NCI-H345 (cell line): ENCODE data around the gene SDK2.
"Not testable (repeated sequence)": the region's sequence is repeated elsewhere in the genome, so short reads cannot be mapped to it uniquely, and the experiment has no call there.

Source experiments
- DNase-seq: peaks from one replicate; lab custom pipeline; 2025; lab: John Stamatoyannopoulos, UW

The SDK2 gene

DNA sequence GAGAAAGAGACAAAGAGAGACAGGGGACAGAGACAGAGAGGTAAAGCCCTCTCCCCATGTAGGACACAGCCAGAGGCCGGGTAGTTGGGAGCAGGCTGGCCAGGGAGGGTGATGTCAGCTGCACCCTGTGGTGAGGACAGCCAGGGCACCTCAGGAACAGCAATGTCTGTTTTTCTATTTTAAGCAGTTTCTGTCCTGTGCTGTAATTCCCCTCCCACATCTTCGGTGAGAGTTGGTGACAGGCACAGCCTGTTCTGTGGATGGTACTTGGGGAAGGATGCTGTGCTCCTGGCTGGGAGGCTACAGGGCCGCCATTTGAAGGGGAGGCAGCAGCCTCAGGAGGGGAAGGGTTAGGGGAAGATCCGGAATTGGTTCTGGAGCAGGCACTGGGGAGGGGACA, 163.5 kb downstream of the SDK2 start:
- DNase-seq = no peak

DNA sequence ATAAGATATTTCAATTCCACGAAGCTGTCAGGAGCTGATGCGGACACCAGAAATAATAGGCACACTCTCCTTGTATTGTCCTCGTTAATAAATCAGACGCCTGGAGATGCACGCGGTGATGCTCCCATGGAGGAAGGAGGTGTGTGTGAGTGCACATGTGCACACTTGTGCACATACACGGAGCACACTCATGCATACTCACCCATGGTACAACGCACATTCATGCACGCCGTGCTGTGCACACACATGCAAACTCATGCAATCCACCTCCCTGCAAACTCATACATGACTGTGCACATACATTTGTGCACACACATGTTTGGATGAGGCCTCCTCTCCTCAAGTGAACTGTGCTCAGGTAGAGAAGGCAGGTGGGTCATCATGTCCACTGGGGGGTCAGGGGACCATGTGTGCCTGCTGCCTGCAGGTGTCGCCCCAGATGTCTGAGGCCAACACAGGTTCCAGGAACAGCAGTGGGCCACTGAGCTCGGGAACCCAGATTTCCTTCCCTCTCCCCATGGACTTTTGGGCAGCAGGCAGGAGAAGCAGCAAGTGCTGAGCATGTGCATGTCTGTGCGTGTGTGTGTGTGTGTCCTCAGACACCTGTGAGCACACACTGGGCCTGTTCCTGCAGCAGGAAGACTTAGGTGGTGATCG, 165.3 kb downstream of the SDK2 start:
- no peak for DNase-seq

DNA sequence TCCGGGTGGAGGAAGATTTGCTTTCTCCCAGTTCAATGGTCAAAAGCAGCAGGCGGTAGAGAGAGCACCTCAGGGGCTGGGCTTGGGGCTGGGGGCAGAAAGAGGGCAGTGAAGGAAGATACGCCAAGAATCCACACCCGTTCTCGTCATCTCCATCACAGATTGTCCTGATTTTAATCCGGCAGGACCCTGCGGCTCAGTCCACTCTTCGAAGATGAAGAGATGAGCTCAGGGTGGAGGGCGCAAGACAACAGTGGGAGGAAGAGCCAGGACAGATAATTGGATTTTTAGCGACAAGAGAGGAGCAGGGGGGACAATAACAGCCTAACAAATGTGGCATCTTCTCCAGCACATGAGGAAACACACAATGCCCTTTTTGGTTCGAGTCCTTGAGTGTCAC, 165.9 kb downstream of the SDK2 start:
- no peak for DNase-seq

DNA sequence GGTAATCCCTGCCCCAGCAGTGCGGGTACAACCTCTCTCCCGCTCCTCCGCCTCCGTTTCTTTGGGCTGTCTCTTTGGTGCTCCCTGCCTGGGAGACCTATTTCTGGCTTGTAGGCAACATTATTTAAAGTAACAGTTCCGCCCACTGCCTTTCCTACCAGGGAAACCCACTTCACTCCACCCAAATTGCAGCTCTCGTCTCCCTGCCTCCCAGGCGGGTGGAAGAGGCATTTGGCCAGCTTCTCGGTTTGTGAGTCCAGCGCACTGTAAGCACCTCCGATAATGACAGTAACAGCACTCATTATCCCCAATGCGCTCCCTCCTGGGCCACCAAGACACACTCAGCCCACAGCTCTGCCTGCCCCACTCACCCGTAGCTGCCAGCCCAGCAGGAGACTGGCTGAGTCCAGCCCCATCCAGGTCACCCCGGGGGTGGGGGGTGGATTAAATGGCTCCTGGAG, 167.3 kb downstream of the SDK2 start:
- peak; percentile 54 for DNase-seq

DNA sequence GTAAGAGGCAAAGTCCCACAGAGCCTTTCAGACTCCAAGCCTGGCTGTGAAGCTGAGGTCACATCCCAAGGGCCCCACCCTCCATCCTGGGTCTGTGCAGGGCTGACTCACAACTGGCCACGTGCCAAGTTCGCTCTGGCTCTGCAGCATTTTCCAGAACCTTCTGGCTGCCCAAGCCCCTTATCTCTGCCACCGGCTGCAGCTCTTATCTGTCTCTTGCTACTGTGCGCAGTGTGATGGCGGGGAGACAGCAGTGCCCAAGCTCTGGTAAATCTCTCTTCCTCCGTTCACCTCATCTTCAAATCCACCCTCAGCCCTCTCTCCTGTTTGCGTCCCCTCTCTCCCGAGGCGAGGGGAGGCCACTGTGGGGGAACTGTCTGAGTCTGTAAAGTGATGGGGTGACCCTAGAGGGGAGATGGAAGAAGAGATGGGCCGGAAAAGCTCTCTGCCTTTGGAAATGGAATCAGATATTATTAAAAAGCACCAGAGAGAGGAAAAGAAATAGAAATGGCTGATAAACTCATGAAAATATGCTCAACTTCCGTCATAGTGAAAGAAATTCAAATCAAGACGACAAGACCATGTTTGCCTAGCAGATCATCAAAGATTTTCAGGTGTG, 169.8 kb downstream of the SDK2 start:
- DNase-seq = peak; percentile 67

DNA sequence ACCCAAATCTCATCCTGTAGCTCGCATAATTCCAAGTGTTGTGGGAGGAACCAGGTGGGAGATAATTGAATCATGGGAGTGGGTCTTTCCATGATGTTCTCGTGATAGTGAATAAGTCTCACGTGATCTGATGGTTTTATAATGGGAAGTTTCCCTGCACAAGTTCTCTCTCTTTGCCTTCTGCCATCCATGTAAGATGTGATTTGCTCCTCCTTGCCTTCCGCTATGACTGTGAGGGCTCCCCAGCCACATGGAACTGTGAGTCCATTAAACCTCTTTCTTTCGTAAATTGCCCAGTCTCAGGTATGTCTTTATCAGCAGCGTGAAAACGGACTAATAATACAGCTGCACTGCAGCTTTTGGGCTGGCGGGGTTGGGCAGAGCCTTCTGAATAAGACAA, 171.5 kb downstream of the SDK2 start:
- not testable (repeated sequence) for DNase-seq

DNA sequence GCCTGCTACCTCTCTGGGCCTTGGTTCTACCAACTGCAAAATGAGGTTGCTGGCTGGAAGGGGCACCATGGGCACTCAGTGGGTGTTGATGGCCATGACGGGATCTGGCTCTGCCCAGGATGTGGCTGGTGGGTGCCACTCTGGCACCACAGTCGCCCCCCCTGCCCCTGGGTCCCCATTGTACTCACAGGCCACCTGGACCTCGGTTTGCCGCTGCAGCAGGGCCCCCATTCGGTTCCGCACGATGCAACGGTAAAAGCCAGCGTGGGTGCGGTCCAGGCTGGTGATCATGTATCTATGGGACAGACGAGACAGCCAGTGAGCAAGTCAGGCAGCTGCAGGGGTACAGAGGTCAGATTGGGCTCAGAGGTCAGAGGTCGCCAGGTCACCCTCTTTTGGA, 172.3 kb downstream of the SDK2 start:
- DNase-seq = no peak

DNA sequence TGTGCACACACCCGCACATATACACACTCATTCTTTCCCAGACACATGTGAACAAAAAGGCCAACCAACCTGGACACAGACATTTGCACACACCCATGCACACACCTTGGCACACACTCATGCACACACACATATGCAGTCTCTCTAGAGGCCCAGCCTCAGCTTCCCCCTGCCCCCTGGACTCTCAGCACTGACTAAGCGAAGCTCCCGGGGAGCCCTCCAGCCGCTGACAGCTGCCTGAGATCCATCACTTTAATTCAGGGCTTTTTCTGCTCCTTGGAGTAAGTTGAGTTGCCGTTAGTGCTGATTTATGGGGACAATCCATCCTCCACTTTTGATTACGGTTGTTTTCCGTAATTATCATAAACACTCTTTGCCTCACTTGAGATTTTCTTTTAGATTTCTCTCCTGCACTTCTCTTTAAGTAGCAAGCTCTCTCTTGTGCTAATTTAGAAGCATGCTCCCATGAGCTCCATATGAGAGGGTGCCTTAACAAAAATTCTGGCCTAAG, 173.9 kb downstream of the SDK2 start:
- DNase-seq = no peak

DNA sequence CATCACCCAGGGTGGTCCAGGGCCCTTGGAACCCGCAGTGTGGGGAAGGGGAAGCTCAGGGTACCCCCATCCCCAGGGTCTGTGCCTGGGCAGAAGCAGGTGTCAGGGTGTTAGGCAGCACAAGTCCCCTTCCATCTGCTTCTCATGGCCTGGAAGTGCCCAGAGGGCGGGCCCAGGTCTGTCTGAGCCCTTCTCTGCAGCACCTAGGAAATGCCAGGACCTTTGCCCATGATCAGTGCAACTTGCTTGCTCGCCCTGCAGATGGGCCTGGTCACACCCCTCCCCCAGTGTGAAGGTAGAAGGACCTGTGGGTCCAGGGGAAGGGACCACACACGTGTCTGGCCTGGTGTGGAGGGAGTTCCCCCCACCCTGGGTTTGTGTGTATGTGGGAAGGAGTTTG, 174.9 kb downstream of the SDK2 start:
- no peak for DNase-seq

DNA sequence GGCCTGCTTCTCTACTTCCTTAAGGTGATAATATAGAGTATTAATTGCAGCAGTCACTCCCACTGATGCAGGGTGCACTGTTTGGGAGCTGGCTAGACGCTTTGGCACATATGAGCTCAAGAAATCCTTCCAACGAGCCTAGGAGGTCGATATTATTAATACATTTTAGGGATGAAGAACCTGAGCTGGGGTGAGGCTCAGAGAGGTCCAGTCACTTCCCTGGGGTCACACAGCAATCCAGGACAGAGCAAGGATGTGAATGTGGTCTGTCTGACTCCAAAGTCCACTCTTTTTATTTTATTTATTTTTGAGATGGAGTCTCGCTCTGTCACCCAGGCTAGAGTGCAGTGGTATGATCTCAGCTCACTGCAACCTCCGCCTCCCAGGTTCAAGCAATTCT, 176.0 kb downstream of the SDK2 start:
- DNase-seq = no peak

DNA sequence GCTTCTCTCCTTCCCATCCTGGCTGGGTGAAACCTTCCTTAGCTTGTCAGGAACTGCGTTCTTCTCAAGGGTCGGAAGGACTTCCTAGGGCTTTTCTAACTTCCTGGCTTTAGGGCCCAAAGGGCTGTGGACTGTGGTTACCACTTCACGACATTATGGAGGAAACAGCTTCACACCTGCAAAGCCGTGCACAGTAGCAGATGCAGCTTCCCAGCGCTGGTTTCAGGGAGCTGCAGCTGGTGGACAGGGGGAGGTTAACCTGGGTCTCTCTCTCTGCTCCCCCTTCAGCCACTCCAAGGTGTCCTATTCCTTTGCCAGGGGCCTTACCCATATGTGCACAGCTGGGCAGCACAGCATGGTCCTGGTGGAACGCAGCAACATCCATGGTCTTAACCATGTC, 176.6 kb downstream of the SDK2 start:
- DNase-seq = no peak

DNA sequence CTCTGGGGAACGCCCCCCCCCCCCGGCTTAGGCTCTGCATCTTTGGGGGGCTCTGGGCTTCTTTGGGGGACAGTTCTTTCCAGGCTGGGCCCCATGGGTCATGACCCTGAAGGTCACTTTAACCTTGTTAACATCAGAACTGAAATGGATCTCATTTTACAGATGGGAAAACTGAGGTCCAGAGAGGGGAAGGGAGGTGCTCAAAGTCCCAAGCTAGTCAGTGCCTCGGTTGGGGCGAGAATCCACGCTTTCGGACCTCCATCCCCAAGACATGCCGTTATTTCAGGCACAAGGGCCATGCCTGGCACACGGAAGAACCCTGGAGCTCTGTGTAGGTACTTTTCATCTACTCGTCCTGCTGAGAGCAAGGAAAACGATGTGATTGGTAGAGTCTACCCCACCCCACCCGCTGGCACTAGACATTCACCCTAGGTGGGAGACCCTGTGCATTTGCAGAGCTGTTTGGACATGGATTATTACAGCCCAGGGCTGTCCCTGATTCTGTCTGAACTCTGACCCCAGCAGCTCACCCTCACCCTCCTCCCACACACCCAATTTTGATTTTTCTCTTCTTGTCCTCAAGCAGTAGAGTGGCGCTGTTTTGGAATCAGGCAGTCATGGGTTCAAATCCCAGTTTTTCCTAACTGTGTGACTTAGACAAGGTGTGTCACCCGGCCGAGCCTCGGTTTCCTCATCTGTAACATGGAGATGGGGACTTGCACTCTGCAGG, 177.4 kb downstream of the SDK2 start:
- DNase-seq = no peak

DNA sequence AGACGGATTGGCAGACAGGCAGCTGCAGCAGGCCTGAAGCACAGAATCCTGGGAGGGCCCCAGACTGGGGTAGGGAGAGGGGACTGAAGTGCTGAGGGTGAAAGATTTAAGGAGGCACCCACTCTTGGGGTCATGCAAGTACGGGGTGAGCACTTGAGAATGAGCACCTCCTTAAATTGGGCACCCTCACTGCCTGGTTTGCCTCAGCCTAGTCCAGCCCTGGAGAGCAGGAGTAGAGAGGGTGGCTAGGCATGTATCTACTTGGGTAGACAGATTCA, 178.4 kb downstream of the SDK2 start:
- DNase-seq = no peak

DNA sequence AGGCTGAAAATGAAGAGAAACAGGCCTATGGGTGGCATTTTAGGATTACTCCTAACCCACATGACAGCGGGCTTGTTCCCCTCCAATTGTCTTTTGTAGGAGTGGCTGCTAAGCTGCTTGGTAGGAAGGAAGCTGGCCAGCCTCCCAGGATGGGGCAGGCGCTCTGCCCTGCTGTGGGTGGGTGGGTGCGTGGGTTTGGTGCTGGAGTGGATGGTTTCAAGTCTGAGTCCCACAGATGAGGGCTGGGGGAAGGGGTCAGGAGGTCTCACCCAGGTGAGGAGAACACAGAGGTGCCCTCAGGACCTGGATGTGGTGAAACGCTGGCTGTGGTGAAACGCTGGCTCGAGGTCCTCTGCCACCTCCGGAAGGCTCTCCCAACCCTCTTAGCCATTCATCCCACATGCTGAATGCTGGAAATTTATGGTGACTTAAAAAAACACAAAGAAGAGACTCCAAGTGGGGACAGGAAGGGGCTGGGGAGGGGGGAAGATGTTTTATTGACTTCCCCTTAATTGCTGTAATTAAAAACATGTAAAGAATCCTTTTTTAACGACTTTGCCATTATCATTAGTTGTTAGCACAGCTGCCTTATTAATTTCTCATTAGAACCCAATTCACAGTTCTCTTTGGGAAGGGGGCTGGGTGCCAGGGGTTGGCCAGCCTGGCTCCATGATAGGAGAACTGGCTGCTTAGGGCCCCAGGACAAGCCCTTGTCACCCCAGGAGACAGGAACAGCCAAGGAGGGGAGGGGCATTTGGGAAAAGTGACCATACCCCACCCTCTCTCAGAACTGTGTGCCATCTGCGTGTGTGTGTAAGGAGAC, 178.9 kb downstream of the SDK2 start:
- no peak for DNase-seq

DNA sequence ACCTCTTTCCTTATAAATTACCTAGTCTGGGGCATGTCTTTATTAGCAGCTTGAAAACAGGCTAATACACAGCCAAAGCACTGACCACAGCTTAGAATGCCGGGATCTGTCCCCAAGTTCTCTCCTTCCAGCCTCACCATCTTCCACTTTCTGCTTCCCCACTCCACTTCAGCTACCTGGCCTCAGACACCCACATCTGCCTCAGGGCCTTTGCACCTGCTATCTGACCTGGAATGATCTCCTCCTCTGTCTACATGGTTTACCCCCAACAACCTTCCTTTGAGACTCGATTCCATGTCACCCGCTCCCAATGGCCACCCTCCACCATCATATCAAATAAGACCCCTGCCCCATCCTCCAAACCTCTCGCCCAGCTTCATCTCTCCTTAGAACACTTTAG, 179.8 kb downstream of the SDK2 start:
- no peak for DNase-seq

DNA sequence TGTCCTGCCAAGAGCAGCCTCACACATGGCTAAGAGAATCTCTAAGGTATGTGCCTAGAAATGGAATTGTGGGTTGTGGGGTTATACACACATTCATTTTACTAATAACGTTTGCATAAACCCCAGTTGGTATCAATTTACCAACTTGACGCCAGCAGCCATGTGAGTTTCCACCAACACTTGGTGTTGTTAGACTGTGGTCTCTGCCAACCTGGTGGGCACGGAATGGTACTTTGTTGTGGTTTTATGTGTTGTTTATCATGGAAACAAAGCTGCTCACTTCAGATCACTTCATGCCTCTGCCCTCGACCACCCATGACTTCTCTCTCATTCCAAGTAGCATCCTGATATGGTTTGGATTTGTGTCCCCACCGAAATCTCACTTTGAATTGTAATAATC, 180.4 kb downstream of the SDK2 start:
- DNase-seq = no peak

DNA sequence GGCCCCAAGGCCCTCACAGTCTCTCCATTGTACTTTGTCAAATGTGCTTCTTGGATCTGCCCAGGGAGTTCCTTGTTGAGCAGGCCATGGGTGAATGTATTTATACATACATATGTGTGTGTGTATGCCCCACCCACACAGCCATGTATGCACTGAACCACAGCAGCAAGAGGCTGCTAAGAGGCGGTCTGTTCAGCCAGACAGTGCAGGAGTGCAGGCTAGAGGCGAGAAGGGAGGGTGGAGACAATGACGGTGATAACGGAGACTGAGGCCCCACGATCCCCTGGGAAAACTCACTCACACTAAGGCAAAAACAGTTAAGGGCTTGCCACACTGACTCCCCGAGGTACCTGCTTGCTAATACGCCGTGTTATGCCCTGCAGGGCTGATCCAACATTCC, 181.4 kb downstream of the SDK2 start:
- DNase-seq = peak; percentile 83

DNA sequence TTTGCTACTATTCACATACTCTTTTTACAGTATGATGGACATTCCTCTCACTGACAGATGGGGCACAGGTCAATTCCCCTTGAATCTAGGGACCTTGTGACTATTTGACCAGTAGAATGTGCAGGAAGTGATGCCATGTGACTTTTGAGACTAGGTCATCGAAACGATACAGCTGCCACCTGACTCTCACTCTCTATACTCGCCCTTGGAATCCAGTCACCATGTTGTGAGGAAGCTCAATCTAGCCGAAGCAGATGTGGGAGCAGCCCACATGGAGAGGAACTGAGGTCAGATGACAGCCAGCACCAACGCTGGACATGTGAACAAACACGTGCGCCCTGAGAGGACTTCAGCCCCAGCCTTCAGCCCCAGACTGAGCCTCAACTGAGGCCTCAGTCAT, 184.3 kb downstream of the SDK2 start:
- no peak for DNase-seq

DNA sequence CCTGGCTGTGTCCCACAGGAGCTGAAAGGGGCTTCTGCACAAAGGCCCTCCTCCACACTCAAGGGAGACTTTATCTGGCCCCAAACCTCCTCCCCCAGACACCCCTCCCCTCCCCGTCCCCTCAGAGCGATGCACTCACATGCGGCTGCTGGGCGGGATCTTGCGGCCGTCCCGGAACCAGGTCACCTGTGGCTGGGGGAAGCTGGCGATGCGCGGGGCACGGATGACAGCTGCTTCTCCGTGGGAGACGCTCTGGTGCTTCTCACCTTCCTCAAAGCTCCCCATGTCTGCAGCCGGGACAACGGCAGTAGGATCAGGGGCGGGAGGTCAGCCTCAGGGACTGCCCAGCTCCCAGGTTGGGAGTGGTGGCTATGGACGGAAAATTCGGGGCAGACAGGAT, 188.5 kb downstream of the SDK2 start:
- DNase-seq = no peak

DNA sequence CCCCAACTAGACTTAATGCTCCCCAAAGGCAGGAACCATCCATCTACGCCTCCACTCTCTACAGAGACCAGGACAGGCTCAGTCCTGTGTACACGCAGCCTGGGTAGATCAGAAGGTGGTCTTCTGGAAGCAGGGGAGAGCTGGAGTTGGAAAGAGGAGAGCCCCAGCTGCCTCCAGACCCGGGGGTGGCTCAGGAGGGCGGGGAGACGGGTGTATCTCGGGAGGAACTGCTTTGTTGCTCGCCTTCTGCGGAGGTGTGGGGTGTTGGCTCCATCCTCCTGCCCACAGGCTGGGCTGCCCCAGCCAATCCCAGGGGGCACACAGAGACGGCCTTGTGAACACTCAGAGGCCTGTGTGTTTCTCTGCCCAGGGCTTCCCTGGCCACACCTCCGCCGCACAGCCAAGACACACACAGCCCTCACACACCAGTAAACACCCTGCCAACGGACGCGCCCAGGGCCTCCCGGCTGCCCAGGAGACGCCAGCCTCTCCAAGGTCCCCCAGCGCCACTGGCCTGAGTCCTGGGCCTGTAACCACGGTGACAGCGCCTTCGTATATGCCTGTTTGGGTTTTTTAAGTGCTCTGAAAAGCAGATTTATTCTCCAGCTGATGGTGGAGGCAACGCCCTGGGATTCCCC, 189.1 kb downstream of the SDK2 start:
- no peak for DNase-seq

DNA sequence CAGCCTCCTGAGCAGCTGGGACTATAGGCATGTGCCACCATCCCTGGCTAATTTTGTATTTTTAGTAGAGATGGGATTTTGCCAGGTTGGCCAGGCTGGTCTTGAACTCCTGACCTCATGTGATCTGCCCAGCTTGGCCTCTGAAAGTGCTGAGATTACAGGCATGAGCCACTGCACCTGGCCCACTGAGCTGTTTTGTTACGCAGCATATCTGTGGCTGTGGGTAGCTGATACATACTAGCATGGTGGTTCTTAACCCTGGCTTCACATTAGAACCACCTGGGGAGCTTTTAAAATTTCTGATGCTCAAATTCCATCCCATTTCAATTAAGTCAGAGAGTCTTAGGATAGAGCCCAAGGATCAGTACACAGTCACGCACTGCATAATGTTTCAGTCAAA, 190.8 kb downstream of the SDK2 start:
- DNase-seq = not testable (repeated sequence)

DNA sequence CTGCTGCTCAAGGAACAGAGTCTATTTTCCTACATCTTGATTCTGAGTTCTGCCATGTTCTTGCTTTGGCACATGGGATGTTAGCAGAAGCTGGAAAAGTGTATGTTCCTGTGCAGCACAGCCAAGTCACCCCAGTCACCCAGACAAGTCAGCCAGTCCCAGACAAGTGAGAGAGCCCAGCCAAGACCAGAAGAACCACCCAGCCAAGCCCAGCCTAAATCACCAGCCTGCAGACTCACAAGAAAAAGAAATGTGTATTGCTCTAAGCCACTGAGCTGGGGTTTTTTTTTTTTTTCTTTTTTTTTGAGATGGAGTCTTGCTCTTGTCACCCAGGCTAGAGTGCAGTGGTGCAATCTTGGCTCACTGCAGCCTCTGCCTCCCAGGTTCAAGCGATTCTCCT, 191.2 kb downstream of the SDK2 start:
- no peak for DNase-seq
